NCI-H82 treated with DMSO at 0.1 percent for 48 hours (cell line): ENCODE results near the gene EEA1.
A peak's percentile ranks its signal among the peaks of the same experiment; 100 is the strongest.
"Not testable (repeated sequence)": the region's sequence is repeated elsewhere in the genome, so short reads cannot be mapped to it uniquely, and the experiment has no call there.

ENCODE experiments used
- DNase-seq: peaks from one replicate; lab custom pipeline; 2025; ENCODE audit not compliant: unreplicated experiment; lab: John Stamatoyannopoulos, UW

The EEA1 gene

GRCh38 chr12:92928962-92929915, at the start of gene EEA1:
Gene EEA1, minus strand, starts transcription at chr12:92929295. Its CDS starts 229 bp downstream, at chr12:92929066.
- peak; percentile 85 for DNase-seq

- no peak for DNase-seq
Observed at GRCh38 chr12:92978607-92979006, 49.5 kb upstream of the EEA1 start.

GRCh38 chr12:92977326-92977725, 48.2 kb upstream of the EEA1 start:
- no peak for DNase-seq

- DNase-seq, result no peak
Observed at GRCh38 chr12:92974759-92975158, 45.7 kb upstream of the EEA1 start.

DNA sequence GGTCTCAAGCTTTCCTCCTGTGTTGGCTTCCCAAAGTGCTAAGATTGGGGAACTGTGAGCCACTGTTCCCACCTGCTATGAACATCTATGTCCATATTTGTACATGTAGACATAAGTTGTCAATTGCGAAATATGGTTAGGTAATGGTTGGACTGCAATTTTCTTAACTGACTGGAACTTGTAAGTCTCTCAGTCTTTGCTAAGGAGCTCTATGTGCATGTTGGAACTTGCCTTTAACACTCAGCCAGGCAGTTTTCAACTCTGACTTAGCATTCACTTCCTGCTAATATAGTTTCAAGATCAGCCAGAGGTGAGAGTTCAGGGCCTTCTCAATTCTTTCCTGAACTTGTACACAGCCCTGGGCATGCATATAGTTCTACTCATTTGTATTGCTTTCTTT, 44.5 kb upstream of the EEA1 start:
- DNase-seq, result no peak

DNA sequence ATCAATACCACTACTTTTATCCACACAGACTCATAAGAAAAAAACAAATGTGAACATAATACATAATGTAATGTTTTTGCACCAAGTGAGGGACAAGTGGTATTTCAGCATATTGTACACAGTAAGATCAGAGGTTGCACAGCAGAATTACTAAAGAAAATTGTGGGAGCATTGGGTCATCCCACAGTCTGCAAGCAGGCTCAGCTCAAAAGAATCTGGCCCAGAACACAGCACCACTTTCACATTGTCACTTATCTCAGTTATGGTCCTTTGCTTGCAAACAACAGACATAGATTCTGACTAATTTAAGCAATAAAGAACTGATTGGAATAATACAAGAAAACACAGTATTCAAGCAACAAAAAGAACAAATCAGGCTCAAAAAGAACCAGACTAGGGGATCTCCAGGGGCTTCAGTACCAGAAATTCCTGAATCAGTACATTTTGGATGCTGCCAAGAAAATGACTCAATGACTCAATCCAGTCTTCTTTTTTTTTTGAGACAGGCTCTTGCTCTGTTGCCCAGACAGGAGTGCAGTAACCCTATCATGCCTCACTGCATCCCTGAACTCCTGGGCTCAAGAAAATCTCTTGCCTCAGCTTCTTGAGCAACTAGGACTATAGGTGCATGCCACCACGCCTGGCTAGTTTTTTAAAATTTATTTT, 42.9 kb upstream of the EEA1 start:
- no peak for DNase-seq

DNA sequence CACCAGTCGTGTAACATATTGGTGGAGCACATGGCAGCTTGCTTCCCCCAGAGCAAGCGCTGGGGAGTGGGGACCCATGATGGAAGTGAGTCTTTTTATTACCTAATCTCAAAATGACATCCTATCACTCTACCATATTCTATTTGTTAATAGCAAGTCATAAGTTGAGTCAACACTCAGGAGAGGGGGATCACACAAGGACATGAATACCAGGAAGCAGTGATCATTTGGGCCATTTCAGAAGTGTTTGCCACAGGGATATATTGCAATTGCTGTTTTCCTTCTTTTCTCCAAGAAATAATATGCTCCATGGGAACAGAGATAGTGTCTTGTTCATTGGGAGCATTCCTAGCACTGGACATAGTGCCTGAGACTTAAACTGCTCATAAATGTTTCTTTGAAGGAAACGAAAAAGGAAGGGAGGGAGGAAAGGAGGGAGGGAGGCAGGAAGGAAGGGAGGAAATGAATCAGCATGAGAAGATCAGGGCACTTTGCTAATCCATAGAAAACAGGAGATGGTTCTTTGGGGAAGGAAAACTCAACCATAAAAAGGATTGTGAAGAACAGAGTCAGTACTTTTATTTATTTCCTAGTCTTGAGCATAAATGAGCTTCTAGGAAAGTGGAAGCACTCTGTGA, 39.2 kb upstream of the EEA1 start:
- no peak for DNase-seq

DNA sequence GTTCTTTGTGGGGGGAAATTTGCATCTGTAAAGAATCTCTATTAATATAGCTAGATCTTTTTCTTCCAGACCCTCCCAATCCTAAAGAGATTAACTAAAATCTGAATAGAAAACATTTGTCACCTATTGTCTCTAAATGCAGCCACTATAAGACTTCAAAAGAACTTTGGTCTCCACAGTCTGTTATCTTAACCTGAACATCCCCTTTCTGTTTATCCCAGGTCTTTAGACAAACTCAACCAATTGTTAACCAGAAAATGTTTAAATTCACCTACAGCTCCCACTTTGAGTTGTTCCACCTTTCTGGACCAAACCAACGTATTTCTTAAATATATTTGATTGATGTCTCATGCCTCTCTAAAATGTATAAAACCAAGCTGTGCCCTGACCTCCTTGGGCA, 35.3 kb upstream of the EEA1 start:
- not testable (repeated sequence) for DNase-seq

- no peak for DNase-seq
Observed at GRCh38 chr12:92961949-92962348, 32.9 kb upstream of the EEA1 start.

DNA sequence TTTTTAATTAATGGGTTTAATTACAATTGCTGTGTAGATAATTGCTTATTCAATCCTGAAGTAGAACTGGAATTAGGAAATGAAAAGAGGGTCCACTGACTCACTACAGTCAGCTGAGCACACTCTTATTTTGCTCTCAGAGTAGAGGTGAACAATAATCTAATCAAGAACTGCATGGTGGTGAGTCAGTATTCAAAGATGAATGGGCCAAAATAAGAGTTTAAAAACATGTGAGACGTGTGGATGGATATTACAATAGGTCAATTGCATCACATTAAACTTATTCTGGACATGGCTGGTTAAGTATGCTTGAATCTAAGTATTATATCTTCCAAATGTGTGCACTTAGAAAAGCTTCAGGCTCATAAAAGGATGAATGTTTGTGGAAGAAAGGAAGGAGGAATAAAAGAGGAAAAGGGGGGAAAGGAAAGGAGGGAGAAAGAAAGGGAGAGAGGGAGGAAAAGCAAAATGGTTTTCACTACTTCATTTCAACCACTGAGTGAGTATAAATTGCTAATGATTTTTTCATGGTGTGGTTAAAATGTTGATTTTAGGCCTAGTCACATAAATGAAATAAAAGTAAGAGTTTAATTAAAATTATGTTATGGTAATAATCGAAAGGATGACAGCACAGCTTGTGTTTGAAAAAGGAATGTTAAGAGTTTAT, 27.0 kb upstream of the EEA1 start:
- no peak for DNase-seq

- no peak for DNase-seq
Observed at GRCh38 chr12:92953747-92954146, 24.7 kb upstream of the EEA1 start.

DNA sequence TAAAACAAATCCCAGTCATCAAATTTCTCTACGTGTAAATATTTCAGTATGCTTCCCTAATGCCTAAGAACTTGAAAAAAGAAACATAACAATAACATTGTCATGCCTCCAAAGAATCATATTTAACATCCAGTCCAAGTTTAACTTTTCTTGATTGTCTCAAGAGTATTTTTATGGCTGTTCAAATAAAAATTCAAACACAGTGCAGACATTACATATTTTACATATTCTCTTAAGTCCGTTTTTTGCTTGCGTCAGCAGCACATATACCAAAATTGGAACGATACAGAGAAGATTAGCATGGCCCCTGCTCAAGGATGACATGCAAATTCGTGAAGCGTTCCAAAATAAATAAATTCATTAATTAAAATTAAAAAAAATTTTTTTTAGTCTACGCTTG, 23.3 kb upstream of the EEA1 start:
- no peak for DNase-seq

GRCh38 chr12:92951006-92951405, 21.9 kb upstream of the EEA1 start:
- DNase-seq, result no peak

- DNase-seq, result no peak
Observed at GRCh38 chr12:92950011-92950410, 20.9 kb upstream of the EEA1 start.

DNA sequence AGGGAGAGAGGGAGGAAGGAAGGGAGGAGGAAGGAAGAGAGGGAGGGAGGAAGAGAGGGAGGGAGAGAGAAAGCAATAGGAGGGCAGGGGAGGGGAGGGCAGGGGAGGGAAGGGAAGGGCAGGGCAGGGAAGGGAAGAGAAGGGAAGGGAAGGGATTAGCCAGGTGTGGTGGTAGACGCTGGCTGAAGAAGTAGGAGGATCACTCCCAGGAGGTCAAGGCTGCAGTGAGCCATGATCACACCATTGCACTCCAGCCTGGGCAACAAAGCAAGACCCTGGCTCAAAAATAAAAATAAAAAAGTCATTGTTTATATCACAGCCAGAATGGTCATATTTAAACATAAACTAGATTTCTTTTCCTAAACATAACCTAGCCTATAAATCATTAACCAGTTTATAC, 20.4 kb upstream of the EEA1 start:
- DNase-seq, result no peak

GRCh38 chr12:92947589-92948215, 18.6 kb upstream of the EEA1 start:
- DNase-seq, result no peak

DNA sequence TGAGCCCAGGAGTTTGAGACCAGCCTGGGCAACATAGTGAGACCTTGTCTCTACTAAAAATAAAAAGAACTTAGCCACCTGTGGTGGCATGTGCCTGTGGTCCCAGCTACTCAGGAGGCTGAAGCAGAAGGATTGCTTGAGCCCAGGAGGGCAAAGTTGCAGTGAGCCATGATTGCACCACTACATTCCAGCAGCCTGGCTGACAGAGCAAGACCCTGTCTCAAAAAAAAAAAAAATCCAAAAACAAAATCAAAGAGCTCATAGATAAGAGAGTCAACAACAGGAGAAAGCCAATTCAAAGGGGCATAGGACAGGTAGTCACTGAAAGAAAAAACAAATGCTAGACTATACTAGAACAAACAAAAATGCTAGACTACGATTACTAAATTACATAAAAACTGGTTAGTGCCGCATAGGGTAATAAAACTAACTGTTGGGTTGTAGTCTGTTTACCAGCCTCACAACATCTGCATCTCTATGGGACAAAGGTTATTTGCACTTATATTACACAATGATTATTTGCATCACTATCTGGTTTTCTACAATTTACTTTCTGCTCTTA, 16.6 kb upstream of the EEA1 start:
- DNase-seq, result no peak

GRCh38 chr12:92943482-92944250, 14.6 kb upstream of the EEA1 start:
- no peak for DNase-seq

- DNase-seq, result no peak
Observed at GRCh38 chr12:92942905-92943304, 13.8 kb upstream of the EEA1 start.

DNA sequence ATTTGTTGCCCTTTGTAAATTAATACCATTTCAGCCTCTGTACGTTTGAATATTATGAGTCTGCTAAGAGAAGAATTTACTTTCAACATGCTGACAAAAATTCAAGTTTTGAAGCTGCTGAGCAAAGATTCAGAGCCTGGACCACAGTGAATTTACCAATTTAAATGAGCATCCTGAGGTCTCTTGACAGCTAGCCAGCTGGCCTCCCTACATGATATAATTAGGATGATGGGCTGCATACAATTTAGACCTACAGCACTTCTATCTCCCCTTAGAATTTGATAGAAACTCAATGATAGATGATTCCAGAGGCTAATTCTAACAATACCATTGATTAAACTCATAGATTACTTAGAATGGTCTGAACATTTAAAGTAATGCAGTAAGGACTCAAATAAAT, 10.0 kb upstream of the EEA1 start:
- no peak for DNase-seq
